Glutamatergic neuron (in vitro differentiated cells): ENCODE data around the gene STRA8. TPM values are rescaled to one million over a fixed set of nuclear protein-coding genes. Genes with fewer than 3 reads are reported as not detected.
A peak's percentile ranks its signal among the peaks of the same experiment; 100 is the strongest.

Source experiments
- DNase-seq: peaks from one replicate; pipeline ENCODE4 v3.0.0; 2022
- H3K27ac Mint-ChIP-seq: one replicate; pipeline ENCODE4 v1.8.0; 2020; ENCODE audit warnings: mild to moderate bottlenecking, mixed read lengths, inconsistent platforms; ENCODE audit not compliant: unreplicated experiment
- H3K27me3 Mint-ChIP-seq: one replicate; pipeline ENCODE4 v1.8.0; 2020; ENCODE audit warnings: mild to moderate bottlenecking, moderate library complexity, mixed read lengths, inconsistent platforms; ENCODE audit not compliant: unreplicated experiment
- H3K36me3 Mint-ChIP-seq: one replicate; pipeline ENCODE4 v1.8.0; 2020; ENCODE audit warnings: mild to moderate bottlenecking, mixed read lengths, inconsistent platforms; ENCODE audit not compliant: unreplicated experiment
- H3K4me1 Mint-ChIP-seq: one replicate; pipeline ENCODE4 v1.8.0; 2020; ENCODE audit warnings: mild to moderate bottlenecking, low read depth, mixed read lengths, inconsistent platforms; ENCODE audit not compliant: unreplicated experiment
- H3K4me3 Mint-ChIP-seq: one replicate; pipeline ENCODE4 v1.8.0; 2020; ENCODE audit warnings: mild to moderate bottlenecking, mixed read lengths, inconsistent platforms; ENCODE audit not compliant: unreplicated experiment
- H3K9me3 Mint-ChIP-seq: one replicate; pipeline ENCODE4 v1.8.0; 2020; ENCODE audit warnings: mild to moderate bottlenecking, moderate library complexity, mixed read lengths, inconsistent platforms; ENCODE audit not compliant: unreplicated experiment
- total RNA-seq: library from RNA; stranded (reverse); fragmentation: NEBNext Ultra II Directional; extraction: Animal tissue kit (Norgen Biotek cat#: 25700); gene quantifications from one replicate; pipeline ENCODE4 v1.2.1, GENCODE V29; 2021; ENCODE audit not compliant: unreplicated experiment
- TF ChIP-seq, protein P1 (sequence below): fragments of 200-600 bp; sonication (generic); IDR thresholded peaks from one replicate; pipeline ENCODE4 v1.5.0; 2021; ENCODE audit not compliant: partially characterized antibody, unreplicated experiment

The STRA8 gene
- total RNA-seq, 1 donor from 2014 or later: not detected

- TF ChIP-seq, protein P1, sequence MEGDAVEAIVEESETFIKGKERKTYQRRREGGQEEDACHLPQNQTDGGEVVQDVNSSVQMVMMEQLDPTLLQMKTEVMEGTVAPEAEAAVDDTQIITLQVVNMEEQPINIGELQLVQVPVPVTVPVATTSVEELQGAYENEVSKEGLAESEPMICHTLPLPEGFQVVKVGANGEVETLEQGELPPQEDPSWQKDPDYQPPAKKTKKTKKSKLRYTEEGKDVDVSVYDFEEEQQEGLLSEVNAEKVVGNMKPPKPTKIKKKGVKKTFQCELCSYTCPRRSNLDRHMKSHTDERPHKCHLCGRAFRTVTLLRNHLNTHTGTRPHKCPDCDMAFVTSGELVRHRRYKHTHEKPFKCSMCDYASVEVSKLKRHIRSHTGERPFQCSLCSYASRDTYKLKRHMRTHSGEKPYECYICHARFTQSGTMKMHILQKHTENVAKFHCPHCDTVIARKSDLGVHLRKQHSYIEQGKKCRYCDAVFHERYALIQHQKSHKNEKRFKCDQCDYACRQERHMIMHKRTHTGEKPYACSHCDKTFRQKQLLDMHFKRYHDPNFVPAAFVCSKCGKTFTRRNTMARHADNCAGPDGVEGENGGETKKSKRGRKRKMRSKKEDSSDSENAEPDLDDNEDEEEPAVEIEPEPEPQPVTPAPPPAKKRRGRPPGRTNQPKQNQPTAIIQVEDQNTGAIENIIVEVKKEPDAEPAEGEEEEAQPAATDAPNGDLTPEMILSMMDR: no peak
- peaks cover 2% of the 10 kb centered on the region for H3K4me1 Mint-ChIP-seq
These were observed 24.9 kb downstream of the STRA8 start for GRCh38 chr7:135258585-135258984.

DNA sequence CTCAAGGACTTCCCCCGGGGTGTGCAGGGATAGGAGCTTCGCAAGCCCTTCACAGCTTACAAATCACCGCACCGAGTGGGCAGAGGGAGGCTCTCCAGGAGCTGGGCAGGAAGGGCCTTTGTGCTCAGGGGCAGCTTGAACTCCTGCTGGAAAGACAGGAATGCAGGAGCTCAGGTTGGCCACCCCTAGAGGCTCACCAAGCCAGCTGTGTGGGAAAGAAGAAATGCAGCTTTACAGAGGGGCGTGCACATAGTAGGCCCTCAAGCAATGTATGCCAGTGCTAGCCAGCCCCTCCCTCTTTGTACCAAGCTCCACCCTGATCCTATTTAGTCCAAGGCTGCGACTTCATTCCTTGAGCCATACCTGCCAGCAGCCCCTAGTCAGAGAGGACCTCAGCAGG, 26.1 kb downstream of the STRA8 start:
- H3K36me3 Mint-ChIP-seq: peaks cover 4% of the 10 kb centered on the region
- peaks cover 3% of the 10 kb centered on the region for H3K27me3 Mint-ChIP-seq
- no peak for DNase-seq
- no peak overlapping the region for H3K27ac Mint-ChIP-seq
- H3K9me3 Mint-ChIP-seq: no peaks in the 10 kb centered on the region
- TF ChIP-seq, protein P1: no peak
- peaks cover 2% of the 10 kb centered on the region for H3K4me1 Mint-ChIP-seq
- H3K4me3 Mint-ChIP-seq: no peak overlapping the region

More at GRCh38 chr7:135258585-135258984, 24.9 kb downstream of the STRA8 start:
- Mint-ChIP-seq H3K36me3 (peaks cover 4% of the 10 kb centered on the region), H3K4me3 (no peak overlapping the region), H3K27ac (no peak overlapping the region), H3K9me3 (no peaks in the 10 kb centered on the region), H3K27me3 (peaks cover 3% of the 10 kb centered on the region)
- DNase-seq: no peak

DNA sequence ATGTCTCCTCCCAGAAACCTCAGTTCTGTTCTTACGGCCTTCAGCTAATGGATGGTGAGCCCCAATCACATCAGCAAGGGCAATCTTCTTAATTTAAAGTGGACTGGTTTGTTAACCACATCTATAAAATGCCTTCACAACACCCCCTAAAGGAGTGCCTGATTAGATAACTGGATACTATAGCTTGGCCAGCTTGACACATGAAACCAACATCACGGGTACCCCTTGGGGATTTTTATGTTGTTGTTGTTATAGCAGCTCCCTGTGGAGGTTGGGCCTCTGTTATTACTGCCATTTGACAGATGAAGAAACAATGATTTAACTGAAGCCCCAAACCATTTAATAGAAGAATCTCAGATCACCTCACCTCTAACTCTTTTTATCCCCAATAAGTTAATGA, 26.8 kb downstream of the STRA8 start:
- peak overlapping the region; percentile 62 for H3K27ac Mint-ChIP-seq
- TF ChIP-seq, protein P1: no peak
- H3K27me3 Mint-ChIP-seq: peaks cover 3% of the 10 kb centered on the region
- no peaks in the 10 kb centered on the region for H3K9me3 Mint-ChIP-seq
- H3K4me3 Mint-ChIP-seq: peak overlapping the region; percentile 58
- no peak for DNase-seq
- H3K36me3 Mint-ChIP-seq: peaks cover 4% of the 10 kb centered on the region
- peaks cover 2% of the 10 kb centered on the region for H3K4me1 Mint-ChIP-seq

- Mint-ChIP-seq H3K4me1 (peaks cover 2% of the 10 kb centered on the region), H3K36me3 (peaks cover 4% of the 10 kb centered on the region), H3K27me3 (peaks cover 2% of the 10 kb centered on the region), H3K9me3 (no peaks in the 10 kb centered on the region), H3K27ac (peak overlapping the region; percentile 62), H3K4me3 (peak overlapping the region; percentile 58)
- DNase-seq: no peak
- TF ChIP-seq, protein P1: no peak
These were observed 27.5 kb downstream of the STRA8 start for GRCh38 chr7:135260930-135261721.

DNA sequence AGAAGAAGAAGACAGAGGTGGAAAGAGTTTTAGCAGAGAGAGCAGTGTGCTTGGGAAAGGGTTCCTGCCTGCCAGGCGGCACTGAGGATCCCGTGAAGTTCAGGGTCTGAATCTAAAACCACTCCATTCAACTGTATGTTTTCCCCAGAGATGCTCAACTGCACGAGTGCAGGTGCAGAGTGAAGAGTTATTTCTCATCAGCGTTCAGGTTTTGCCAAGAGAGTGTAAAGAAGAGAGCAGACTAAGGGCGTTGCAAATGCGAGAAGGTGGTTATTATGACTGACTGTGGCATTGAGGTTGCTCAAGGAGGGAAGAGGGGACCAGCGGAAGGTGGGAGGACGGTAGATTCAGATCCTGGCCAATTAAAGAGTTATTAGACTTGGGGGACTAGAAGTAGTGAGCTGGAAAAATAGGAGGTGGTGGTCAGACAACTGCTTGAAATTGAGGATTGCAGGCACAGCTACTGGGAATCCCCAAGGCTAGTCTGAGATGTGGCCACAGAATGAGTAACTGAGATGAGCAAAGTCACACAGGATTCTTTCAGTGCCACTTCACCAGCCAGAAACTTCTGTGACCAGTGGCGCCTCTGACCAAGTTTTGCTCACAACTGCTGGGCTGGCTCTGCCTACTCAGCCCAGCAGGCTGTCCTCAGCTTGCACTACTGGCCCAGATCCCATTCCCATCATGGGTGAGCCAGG, 29.1 kb downstream of the STRA8 start:
- Mint-ChIP-seq H3K27ac (no peak overlapping the region), H3K9me3 (no peaks in the 10 kb centered on the region), H3K4me1 (peaks cover 2% of the 10 kb centered on the region), H3K27me3 (no peaks in the 10 kb centered on the region), H3K4me3 (no peak overlapping the region), H3K36me3 (peaks cover 4% of the 10 kb centered on the region)
- TF ChIP-seq, protein P1: no peak
- DNase-seq: no peak
